Stimulated activated naive B cell treated with anti-CD40 and anti-IgM and Interleukin-4, amounts not matched to agents 10 μg/mL and 1 μg/mL and 100 μg/mL, for 72 hours (primary cell): Measurements from ENCODE around the gene SRXN1.
"Not testable (repeated sequence)": the region's sequence is repeated elsewhere in the genome, so short reads cannot be mapped to it uniquely, and the experiment has no call there.

ENCODE experiments used
- ATAC-seq, 2 donors: fragments of 150-1000 bp; cut with Tn5 transposase; replicated peaks; 2 replicates each; pipeline ENCODE4 v1.10.0; 2021; ENCODE audit warnings: moderate library complexity in 1 of 2
- DNase-seq: peaks from one replicate; pipeline ENCODE4 v3.0.0; 2021
- H3K27ac Mint-ChIP-seq: one replicate; pipeline ENCODE4 v1.8.0; 2022; ENCODE audit warnings: mild to moderate bottlenecking, mixed read lengths
- H3K27me3 Mint-ChIP-seq, 2 donors: one replicate each; pipeline ENCODE4 v1.8.0; 2022; ENCODE audit warnings: mixed read lengths in 2 of 2
- H3K36me3 Mint-ChIP-seq, 2 donors: one replicate each; pipeline ENCODE4 v1.8.0; 2022; ENCODE audit warnings: mixed read lengths in 2 of 2, mild to moderate bottlenecking in 1 of 2
- H3K4me1 Mint-ChIP-seq, 2 donors: one replicate each; pipeline ENCODE4 v1.8.0; 2022; ENCODE audit warnings: mixed read lengths in 2 of 2, mild to moderate bottlenecking in 1 of 2
- H3K4me3 Mint-ChIP-seq, 2 donors: one replicate each; pipeline ENCODE4 v1.8.0; 2022; ENCODE audit warnings: mild to moderate bottlenecking in 2 of 2, mixed read lengths in 2 of 2, moderate library complexity in 1 of 2
- H3K9me3 Mint-ChIP-seq, 2 donors: one replicate each; pipeline ENCODE4 v1.8.0; 2022; ENCODE audit warnings: mixed read lengths in 2 of 2, mild to moderate bottlenecking in 1 of 2

Gene SRXN1

GRCh38 chr20:653110-653589 is at the start of gene SRXN1:
Gene SRXN1, minus strand, starts transcription at chr20:653200. Its CDS starts 15 bp downstream, at chr20:653185.
- ATAC-seq (peak; percentile 91), DNase-seq (peak; percentile 80)
- peaks cover 24 to 45% of the 10 kb centered on the region in 2 donors for H3K27me3 Mint-ChIP-seq
- H3K36me3 Mint-ChIP-seq = peaks cover 35 to 36% of the 10 kb centered on the region in 2 donors
- H3K4me3 Mint-ChIP-seq = peak within 1 kb of the TSS; percentile 85 to 86
- H3K4me1 Mint-ChIP-seq = peaks cover 30 to 47% of the 10 kb centered on the region in 2 donors
- no peaks in the 10 kb centered on the region for H3K9me3 Mint-ChIP-seq
- H3K27ac Mint-ChIP-seq = peak within 1 kb of the TSS; percentile 78

- no peaks in the 10 kb centered on the region for H3K4me1 Mint-ChIP-seq
- no peak overlapping the region for H3K27ac Mint-ChIP-seq
- H3K9me3 Mint-ChIP-seq = no peaks in the 10 kb centered on the region
- H3K4me3 Mint-ChIP-seq = no peak overlapping the region
- ATAC-seq (no peak), DNase-seq (no peak)
- H3K27me3 Mint-ChIP-seq = peaks cover 14 to 22% of the 10 kb centered on the region in 2 donors
- H3K36me3 Mint-ChIP-seq = no peaks in the 10 kb centered on the region
Observed at GRCh38 chr20:701401-702129, 48.6 kb upstream of the SRXN1 start.

- Mint-ChIP-seq H3K4me3 (no peak overlapping the region), H3K36me3 (no peaks in the 10 kb centered on the region), H3K9me3 (no peaks in the 10 kb centered on the region), H3K27ac (no peak overlapping the region), H3K4me1 (no peaks in the 10 kb centered on the region), H3K27me3 (peaks cover 10 to 12% of the 10 kb centered on the region in 2 donors)
- DNase-seq (no peak), ATAC-seq (no peak)
Observed at GRCh38 chr20:699811-700338, 46.9 kb upstream of the SRXN1 start.

GRCh38 chr20:699342-699741 is 46.3 kb upstream of the SRXN1 start:
- Mint-ChIP-seq H3K27ac (no peak overlapping the region), H3K27me3 (peaks cover 10 to 11% of the 10 kb centered on the region in 2 donors), H3K36me3 (no peaks in the 10 kb centered on the region), H3K4me3 (no peak overlapping the region), H3K4me1 (no peaks in the 10 kb centered on the region), H3K9me3 (no peaks in the 10 kb centered on the region)
- DNase-seq = no peak
- no peak for ATAC-seq

GRCh38 chr20:698276-698675 is 45.3 kb upstream of the SRXN1 start:
- DNase-seq = no peak
- Mint-ChIP-seq H3K27ac (no peak overlapping the region), H3K36me3 (no peaks in the 10 kb centered on the region), H3K27me3 (peaks cover 12 to 17% of the 10 kb centered on the region in 2 donors), H3K9me3 (peaks cover 0 to 2% of the 10 kb centered on the region in 2 donors), H3K4me1 (no peaks in the 10 kb centered on the region), H3K4me3 (no peak overlapping the region)
- no peak for ATAC-seq

GRCh38 chr20:697826-698225 is 44.8 kb upstream of the SRXN1 start:
- no peak for ATAC-seq
- peaks cover 12 to 21% of the 10 kb centered on the region in 2 donors for H3K27me3 Mint-ChIP-seq
- H3K4me1 Mint-ChIP-seq = no peaks in the 10 kb centered on the region
- DNase-seq = no peak
- peaks cover 0 to 3% of the 10 kb centered on the region in 2 donors for H3K9me3 Mint-ChIP-seq
- H3K4me3 Mint-ChIP-seq = no peak overlapping the region
- H3K36me3 Mint-ChIP-seq = no peaks in the 10 kb centered on the region
- H3K27ac Mint-ChIP-seq = no peak overlapping the region

- Mint-ChIP-seq H3K4me3 (no peak overlapping the region), H3K27ac (no peak overlapping the region), H3K36me3 (no peaks in the 10 kb centered on the region), H3K9me3 (peaks cover 0 to 3% of the 10 kb centered on the region in 2 donors), H3K27me3 (peaks cover 19 to 25% of the 10 kb centered on the region in 2 donors), H3K4me1 (peaks cover 1 to 5% of the 10 kb centered on the region in 2 donors)
- DNase-seq (no peak), ATAC-seq (no peak)
Observed at GRCh38 chr20:695165-695866, 42.3 kb upstream of the SRXN1 start.

GRCh38 chr20:694496-694895 is 41.5 kb upstream of the SRXN1 start:
- H3K9me3 Mint-ChIP-seq = peaks cover 0 to 3% of the 10 kb centered on the region in 2 donors
- ATAC-seq (no peak), DNase-seq (no peak)
- peaks cover 1 to 5% of the 10 kb centered on the region in 2 donors for H3K4me1 Mint-ChIP-seq
- H3K27ac Mint-ChIP-seq = no peak overlapping the region
- H3K27me3 Mint-ChIP-seq = peaks cover 19 to 25% of the 10 kb centered on the region in 2 donors
- no peak overlapping the region for H3K4me3 Mint-ChIP-seq
- no peaks in the 10 kb centered on the region for H3K36me3 Mint-ChIP-seq

- not testable (repeated sequence) for ATAC-seq, H3K4me1 Mint-ChIP-seq, DNase-seq, H3K9me3 Mint-ChIP-seq, H3K27ac Mint-ChIP-seq, H3K36me3 Mint-ChIP-seq, H3K4me3 Mint-ChIP-seq
- peaks cover 25 to 29% of the 10 kb centered on the region in 2 donors for H3K27me3 Mint-ChIP-seq
Observed at GRCh38 chr20:693786-694185, 40.8 kb upstream of the SRXN1 start.

- no peak overlapping the region for H3K27ac Mint-ChIP-seq
- peaks cover 1 to 5% of the 10 kb centered on the region in 2 donors for H3K4me1 Mint-ChIP-seq
- ATAC-seq (no peak), DNase-seq (no peak)
- H3K27me3 Mint-ChIP-seq = peaks cover 25 to 30% of the 10 kb centered on the region in 2 donors
- H3K4me3 Mint-ChIP-seq = no peak overlapping the region
- H3K9me3 Mint-ChIP-seq = peaks cover 0 to 3% of the 10 kb centered on the region in 2 donors
- H3K36me3 Mint-ChIP-seq = no peaks in the 10 kb centered on the region
Observed at GRCh38 chr20:692044-692443, 39.0 kb upstream of the SRXN1 start.

GRCh38 chr20:689947-690346 is 36.9 kb upstream of the SRXN1 start:
- H3K36me3 Mint-ChIP-seq = no peaks in the 10 kb centered on the region
- ATAC-seq (no peak), DNase-seq (no peak)
- H3K27ac Mint-ChIP-seq = no peak overlapping the region
- H3K4me3 Mint-ChIP-seq = no peak overlapping the region
- peaks cover 0 to 3% of the 10 kb centered on the region in 2 donors for H3K9me3 Mint-ChIP-seq
- peaks cover 1 to 5% of the 10 kb centered on the region in 2 donors for H3K4me1 Mint-ChIP-seq
- peaks cover 32 to 38% of the 10 kb centered on the region in 2 donors for H3K27me3 Mint-ChIP-seq

- peaks cover 0 to 3% of the 10 kb centered on the region in 2 donors for H3K9me3 Mint-ChIP-seq
- ATAC-seq = no peak
- no peak overlapping the region for H3K27ac Mint-ChIP-seq
Observed at GRCh38 chr20:689348-689747, 36.3 kb upstream of the SRXN1 start.

GRCh38 chr20:688809-689212 is 35.8 kb upstream of the SRXN1 start:
- Mint-ChIP-seq H3K4me1 (peaks cover 1 to 5% of the 10 kb centered on the region in 2 donors), H3K9me3 (peaks cover 0 to 3% of the 10 kb centered on the region in 2 donors), H3K36me3 (no peaks in the 10 kb centered on the region), H3K27me3 (peaks cover 28 to 32% of the 10 kb centered on the region in 2 donors), H3K4me3 (no peak overlapping the region), H3K27ac (no peak overlapping the region)
- no peak for DNase-seq
- no peak for ATAC-seq

More at GRCh38 chr20:689348-689747, 36.3 kb upstream of the SRXN1 start:
- no peak for DNase-seq
- peaks cover 31 to 36% of the 10 kb centered on the region in 2 donors for H3K27me3 Mint-ChIP-seq
- peaks cover 1 to 5% of the 10 kb centered on the region in 2 donors for H3K4me1 Mint-ChIP-seq
- H3K4me3 Mint-ChIP-seq = no peak overlapping the region
- H3K36me3 Mint-ChIP-seq = no peaks in the 10 kb centered on the region

GRCh38 chr20:687468-688203 is 34.6 kb upstream of the SRXN1 start:
- Mint-ChIP-seq H3K27me3 (peaks cover 21 to 33% of the 10 kb centered on the region in 2 donors), H3K4me3 (no peak overlapping the region), H3K9me3 (no peaks in the 10 kb centered on the region), H3K27ac (no peak overlapping the region), H3K4me1 (peaks cover 1 to 5% of the 10 kb centered on the region in 2 donors), H3K36me3 (no peaks in the 10 kb centered on the region)
- no peak for DNase-seq
- ATAC-seq = no peak
